ENCODE results near the gene PFDN6. TPM values are rescaled to one million over a fixed set of nuclear protein-coding genes. Genes with fewer than 3 reads are reported as not detected.
"Not testable (repeated sequence)": the region's sequence is repeated elsewhere in the genome, so short reads cannot be mapped to it uniquely, and the experiment has no call there.

Gene PFDN6
- polyA plus RNA-seq, 1 experiment: 49.0 TPM

- CTCF ChIA-PET: no interaction called here
- peaks cover 22% of the 10 kb centered on the region for H3K36me3 ChIP-seq (ENCODE audit: control insufficient read depth, insufficient read depth, low read length)
- H3K4me3 ChIP-seq (ENCODE audit: low read depth, low read length): no peak overlapping the region
- POLR2A ChIA-PET: no interaction called here
- no peak for DNase-seq (ENCODE audit: low read depth)
- H3K27me3 ChIP-seq (ENCODE audit: control insufficient read depth, insufficient read depth, low read length): no peaks in the 10 kb centered on the region
- TF ChIP-seq CTCF (IDR thresholded peaks at IDR 0.05; ENCODE audit: insufficient read depth, low read depth, low read length): no peak
Observed at GRCh38 chr6:33273924-33274902, 15.2 kb upstream of the PFDN6 start.

- ChIA-PET POLR2A (interaction anchor here (0.7 kb wide), 1 partner anchor 13 kb away, joined by 4 read pairs; the partner anchor contains the start of gene WDR46), CTCF (interaction anchor here (1.2 to 3.7 kb wide), 2 partner anchors 12 to 150 kb away, joined by 3 to 21 read pairs; partner anchors contain the start of gene WDR46)
- H3K36me3 ChIP-seq (ENCODE audit: control insufficient read depth, insufficient read depth, low read length): peaks cover 24% of the 10 kb centered on the region
- not testable (repeated sequence) for DNase-seq (ENCODE audit: low read depth); H3K27me3 ChIP-seq (ENCODE audit: control insufficient read depth, insufficient read depth, low read length); H3K4me3 ChIP-seq (ENCODE audit: low read depth, low read length)
Observed at GRCh38 chr6:33275795-33276580, 13.4 kb upstream of the PFDN6 start.

- CTCF ChIA-PET: interaction anchor here (1.1 to 3.7 kb wide), 7 partner anchors 10 to 150 kb away, joined by 3 to 21 read pairs (median 4); partner anchors contain the start of genes RGL2, WDR46 and ZBTB22
- no peak for TF ChIP-seq CTCF (IDR thresholded peaks at IDR 0.05; ENCODE audit: insufficient read depth, low read depth, low read length)
- no peak for DNase-seq (ENCODE audit: low read depth)
- Histone ChIP-seq H3K27me3 (ENCODE audit: control insufficient read depth, insufficient read depth, low read length) (no peaks in the 10 kb centered on the region), H3K36me3 (ENCODE audit: control insufficient read depth, insufficient read depth, low read length) (peaks cover 24% of the 10 kb centered on the region), H3K4me3 (ENCODE audit: low read depth, low read length) (peak overlapping the region; percentile 49)
- POLR2A ChIA-PET: no interaction called here
Observed at GRCh38 chr6:33276581-33276863, 12.9 kb upstream of the PFDN6 start.

GRCh38 chr6:33276864-33277662, 12.3 kb upstream of the PFDN6 start, which contains the start of gene B3GALT4:
Gene B3GALT4, plus strand, starts transcription at chr6:33277123. Its CDS starts 297 bp downstream, at chr6:33277420.
- ChIA-PET POLR2A (no interaction called here), CTCF (interaction anchor here (0.8 to 3.7 kb wide), 11 partner anchors 11 to 292 kb away, joined by 3 to 21 read pairs (median 4); partner anchors contain the start of genes RGL2, WDR46 and ZBTB22)
- DNase-seq (ENCODE audit: low read depth): no peak
- peaks cover 24% of the 10 kb centered on the region for H3K36me3 ChIP-seq (ENCODE audit: control insufficient read depth, insufficient read depth, low read length)
- peak; percentile 39; the same call in 1 of the 2 replicates for TF ChIP-seq CTCF (IDR thresholded peaks at IDR 0.05; ENCODE audit: insufficient read depth, low read depth, low read length)
- H3K27me3 ChIP-seq (ENCODE audit: control insufficient read depth, insufficient read depth, low read length): no peaks in the 10 kb centered on the region
- H3K4me3 ChIP-seq (ENCODE audit: low read depth, low read length): peak within 1 kb of the TSS; percentile 49

DNA sequence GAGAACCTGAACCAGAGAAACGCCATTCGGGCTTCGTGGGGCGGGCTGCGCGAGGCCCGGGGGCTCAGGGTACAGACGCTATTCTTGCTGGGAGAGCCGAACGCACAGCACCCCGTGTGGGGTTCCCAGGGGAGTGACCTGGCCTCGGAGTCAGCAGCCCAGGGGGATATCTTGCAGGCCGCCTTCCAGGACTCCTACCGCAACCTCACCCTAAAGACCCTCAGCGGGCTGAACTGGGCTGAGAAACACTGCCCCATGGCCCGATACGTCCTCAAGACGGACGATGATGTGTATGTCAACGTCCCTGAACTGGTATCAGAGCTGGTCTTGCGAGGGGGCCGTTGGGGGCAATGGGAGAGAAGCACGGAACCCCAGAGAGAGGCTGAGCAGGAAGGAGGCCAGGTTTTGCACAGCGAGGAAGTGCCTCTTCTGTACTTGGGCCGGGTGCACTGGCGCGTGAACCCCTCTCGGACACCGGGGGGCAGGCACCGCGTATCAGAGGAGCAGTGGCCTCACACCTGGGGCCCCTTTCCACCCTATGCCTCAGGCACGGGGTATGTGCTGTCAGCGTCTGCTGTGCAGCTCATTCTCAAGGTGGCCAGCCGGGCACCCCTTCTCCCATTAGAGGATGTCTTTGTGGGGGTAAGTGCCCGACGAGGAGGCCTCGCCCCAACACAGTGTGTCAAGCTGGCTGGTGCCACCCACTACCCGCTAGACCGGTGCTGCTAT, 11.6 kb upstream of the PFDN6 start:
- ChIA-PET CTCF (interaction anchor here (0.6 to 3.7 kb wide), 13 partner anchors 9 to 293 kb away, joined by 3 to 21 read pairs (median 4); partner anchors contain the start of genes RGL2, WDR46 and ZBTB22), POLR2A (no interaction called here)
- DNase-seq (ENCODE audit: low read depth): no peak
- H3K27me3 ChIP-seq (ENCODE audit: control insufficient read depth, insufficient read depth, low read length): no peaks in the 10 kb centered on the region
- peaks cover 22% of the 10 kb centered on the region for H3K36me3 ChIP-seq (ENCODE audit: control insufficient read depth, insufficient read depth, low read length)
- H3K4me3 ChIP-seq (ENCODE audit: low read depth, low read length): peak overlapping the region; percentile 49
- TF ChIP-seq CTCF (IDR thresholded peaks at IDR 0.05; ENCODE audit: insufficient read depth, low read depth, low read length): no peak
